Erythroblast (primary cell): Measurements from ENCODE around the gene OR2T29.

Experiments used
- GATA1 ChIP-seq: IDR thresholded peaks from 2 replicates; pipeline ENCODE4 v1.6.1; 2011; ENCODE audit warnings: low read depth, mild to moderate bottlenecking, control low read depth, low read length, moderate library complexity
- POLR2A ChIP-seq: IDR thresholded peaks from 2 replicates; pipeline ENCODE4 v1.6.1; 2011; ENCODE audit warnings: mild to moderate bottlenecking, low read length

DNA sequence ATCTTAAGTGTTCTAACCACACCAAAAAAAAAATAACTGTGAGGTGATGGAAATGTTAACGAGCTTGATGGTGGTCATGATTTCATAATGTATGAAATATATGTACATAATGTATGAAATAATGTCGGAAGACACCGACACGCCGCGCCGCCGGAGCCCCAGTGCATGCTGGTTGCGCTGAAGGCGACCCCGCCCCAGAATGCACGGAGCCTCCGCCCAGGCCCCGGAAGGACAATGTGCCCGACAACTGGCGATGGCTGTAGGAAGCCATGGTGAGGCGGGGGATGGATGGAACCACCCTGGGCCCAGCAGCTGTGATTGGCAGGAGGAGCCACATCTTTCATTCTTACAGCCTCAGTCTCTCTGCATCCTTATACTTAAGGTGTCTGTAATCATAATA is 27.5 kb upstream of the OR2T29 start:
- TF ChIP-seq POLR2A (no peak), GATA1 (no peak)
